HG03159 (cell line): ENCODE data around the gene PLA1A.
"Not testable (repeated sequence)": the region's sequence is repeated elsewhere in the genome, so short reads cannot be mapped to it uniquely, and the experiment has no call there.

Experiments
- ATAC-seq: cut with Tn5 transposase; IDR thresholded peaks from one replicate; pipeline ENCODE4 v1.9.1; 2021; ENCODE audit warnings: mild to moderate bottlenecking, moderate library complexity; ENCODE audit not compliant: unreplicated experiment

PLA1A gene

GRCh38 chr3:119579366-119580066 lies 18.2 kb upstream of the PLA1A start, which contains the start of gene ADPRH:
Gene ADPRH (plus strand): TSS chr3:119579492. CDS start chr3:119582170, 2,678 bp downstream.
- peak; percentile 61 for ATAC-seq

- ATAC-seq: peak; percentile 71
Measured at GRCh38 chr3:119580067-119580760, 17.5 kb upstream of the PLA1A start.

GRCh38 chr3:119582178-119582577 lies 15.5 kb upstream of the PLA1A start:
- no peak for ATAC-seq

GRCh38 chr3:119585208-119585607 lies 12.5 kb upstream of the PLA1A start:
- ATAC-seq: no peak

- no peak for ATAC-seq
Measured at GRCh38 chr3:119585856-119586570, 11.7 kb upstream of the PLA1A start.

GRCh38 chr3:119586733-119587172 lies 10.9 kb upstream of the PLA1A start:
- no peak for ATAC-seq

GRCh38 chr3:119588112-119588511 lies 9.6 kb upstream of the PLA1A start:
- ATAC-seq: no peak

- ATAC-seq: no peak
Measured at GRCh38 chr3:119589102-119589773, 8.4 kb upstream of the PLA1A start.

GRCh38 chr3:119590706-119591105 lies 7.0 kb upstream of the PLA1A start:
- no peak for ATAC-seq

- ATAC-seq: no peak
Measured at GRCh38 chr3:119592861-119593260, 4.8 kb upstream of the PLA1A start.

- no peak for ATAC-seq
Measured at GRCh38 chr3:119594066-119594465, 3.6 kb upstream of the PLA1A start.

GRCh38 chr3:119594929-119595328 lies 2.8 kb upstream of the PLA1A start:
- not testable (repeated sequence) for ATAC-seq

GRCh38 chr3:119595639-119596334 lies 1.9 kb upstream of the PLA1A start:
- no peak for ATAC-seq

GRCh38 chr3:119596398-119596797 lies 1.3 kb upstream of the PLA1A start:
- no peak for ATAC-seq

GRCh38 chr3:119598410-119599098 lies 869 bp downstream of the PLA1A start:
- peak; percentile 47 for ATAC-seq

- no peak for ATAC-seq
Measured at GRCh38 chr3:119599558-119600174, 2.0 kb downstream of the PLA1A start.

- ATAC-seq: peak; percentile 65
Measured at GRCh38 chr3:119600732-119601131, 3.0 kb downstream of the PLA1A start.

- ATAC-seq: peak; percentile 17
Measured at GRCh38 chr3:119601154-119601553, 3.5 kb downstream of the PLA1A start.

GRCh38 chr3:119602676-119603075 lies 5.0 kb downstream of the PLA1A start:
- no peak for ATAC-seq
